Neural progenitor cell (in vitro differentiated cells): ENCODE data around the gene ASIC2.

Source experiments
- CTCF ChIP-seq: fragments of 200-600 bp; sonication (generic); IDR thresholded peaks from 2 replicates; pipeline ENCODE4 v1.5.1; 2017; ENCODE audit warnings: antibody characterized with exemption, mild to moderate bottlenecking
- EZH2phosphoT487 ChIP-seq: fragments of 200-600 bp; sonication (generic); IDR thresholded peaks from 2 replicates; pipeline ENCODE4 v1.6.1; 2017; ENCODE audit warnings: antibody characterized with exemption

DNA sequence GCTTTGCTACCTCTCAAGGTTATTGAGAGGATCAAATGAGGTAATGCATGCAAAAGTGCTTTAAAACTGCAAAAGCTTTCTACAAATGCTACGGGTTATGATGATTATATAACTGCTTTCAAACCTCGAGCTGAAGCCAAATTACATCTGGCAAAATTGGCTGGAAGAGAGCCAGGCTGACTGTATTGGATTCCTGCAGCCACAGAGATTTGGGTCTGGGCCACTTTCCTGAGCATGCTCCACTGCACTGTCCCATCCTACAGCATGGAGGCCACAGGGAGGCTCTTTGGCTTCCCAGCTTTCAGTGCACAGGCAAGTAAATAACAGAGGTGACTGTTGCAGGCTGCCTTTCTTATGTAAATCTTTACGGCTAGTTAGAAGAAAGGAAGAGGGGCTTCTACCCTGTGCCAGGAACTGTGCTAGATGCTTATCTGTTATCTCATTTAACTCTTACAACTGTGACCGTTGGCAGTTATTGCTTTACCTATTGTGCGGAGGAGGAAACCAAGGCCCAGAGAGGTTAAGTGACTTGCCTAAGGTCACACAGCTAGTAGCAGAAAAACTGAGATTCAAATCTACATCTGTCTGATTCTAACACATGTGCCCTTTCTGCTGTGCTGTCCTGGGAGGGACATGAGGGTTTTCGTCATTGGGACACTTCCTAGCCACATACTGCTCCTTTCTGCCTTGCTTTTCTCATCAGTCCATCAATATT lies 179.7 kb downstream of the ASIC2 start:
- TF ChIP-seq EZH2phosphoT487 (no peak), CTCF (no peak)
